HTERT RPE-1 (cell line): ENCODE results near the gene GUCY1A1.

ENCODE experiments used
- in situ Hi-C: fragments of 300-500 bp; cut with MboI; formaldehyde crosslinking; loops from 4 replicates; pipeline ENCODE4 v1.14.3; 2020; ENCODE audit warnings: low sequenced_read_pairs

Gene GUCY1A1

GRCh38 chr4:155690044-155690837, 23.6 kb downstream of the GUCY1A1 start:
- in situ Hi-C loops = no loop called here

- in situ Hi-C loops = no loop called here
These were observed 25.7 kb downstream of the GUCY1A1 start for GRCh38 chr4:155692361-155692760.

- in situ Hi-C loops = no loop called here
These were observed 26.5 kb downstream of the GUCY1A1 start for GRCh38 chr4:155693015-155693663.

- in situ Hi-C loops = no loop called here
These were observed 27.6 kb downstream of the GUCY1A1 start for GRCh38 chr4:155694100-155694785.

- in situ Hi-C loops = no loop called here
These were observed 29.6 kb downstream of the GUCY1A1 start for GRCh38 chr4:155696226-155696625.

DNA sequence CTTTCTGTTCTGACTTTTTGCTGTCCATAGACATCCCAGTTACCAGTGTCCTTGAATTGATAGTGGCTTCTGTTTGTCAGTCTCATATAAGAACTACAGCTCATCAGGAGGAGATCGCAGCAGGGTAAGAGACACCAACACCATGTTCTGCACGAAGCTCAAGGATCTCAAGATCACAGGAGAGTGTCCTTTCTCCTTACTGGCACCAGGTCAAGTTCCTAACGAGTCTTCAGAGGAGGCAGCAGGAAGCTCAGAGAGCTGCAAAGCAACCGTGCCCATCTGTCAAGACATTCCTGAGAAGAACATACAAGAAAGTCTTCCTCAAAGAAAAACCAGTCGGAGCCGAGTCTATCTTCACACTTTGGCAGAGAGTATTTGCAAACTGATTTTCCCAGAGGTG, 30.1 kb downstream of the GUCY1A1 start:
- in situ Hi-C loops = no loop called here

DNA sequence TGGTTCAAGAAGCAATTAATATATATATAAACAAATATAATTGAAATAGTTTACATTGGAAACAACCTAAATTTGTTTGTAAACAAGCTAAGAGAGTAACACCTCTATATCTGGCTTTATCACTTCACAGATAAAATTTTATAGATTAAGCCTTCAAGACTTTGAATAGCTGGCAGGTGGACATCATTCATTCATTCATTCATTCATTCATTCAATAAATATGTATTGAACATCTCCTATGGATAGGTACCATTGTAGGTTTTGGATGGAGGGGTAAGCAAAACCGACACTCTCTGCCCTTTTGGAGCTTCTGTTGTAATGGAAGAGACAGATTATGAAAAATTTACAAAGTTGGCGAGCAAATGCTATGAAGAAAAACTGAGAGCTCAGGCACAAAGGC, 35.2 kb downstream of the GUCY1A1 start:
- in situ Hi-C loops = no loop called here

DNA sequence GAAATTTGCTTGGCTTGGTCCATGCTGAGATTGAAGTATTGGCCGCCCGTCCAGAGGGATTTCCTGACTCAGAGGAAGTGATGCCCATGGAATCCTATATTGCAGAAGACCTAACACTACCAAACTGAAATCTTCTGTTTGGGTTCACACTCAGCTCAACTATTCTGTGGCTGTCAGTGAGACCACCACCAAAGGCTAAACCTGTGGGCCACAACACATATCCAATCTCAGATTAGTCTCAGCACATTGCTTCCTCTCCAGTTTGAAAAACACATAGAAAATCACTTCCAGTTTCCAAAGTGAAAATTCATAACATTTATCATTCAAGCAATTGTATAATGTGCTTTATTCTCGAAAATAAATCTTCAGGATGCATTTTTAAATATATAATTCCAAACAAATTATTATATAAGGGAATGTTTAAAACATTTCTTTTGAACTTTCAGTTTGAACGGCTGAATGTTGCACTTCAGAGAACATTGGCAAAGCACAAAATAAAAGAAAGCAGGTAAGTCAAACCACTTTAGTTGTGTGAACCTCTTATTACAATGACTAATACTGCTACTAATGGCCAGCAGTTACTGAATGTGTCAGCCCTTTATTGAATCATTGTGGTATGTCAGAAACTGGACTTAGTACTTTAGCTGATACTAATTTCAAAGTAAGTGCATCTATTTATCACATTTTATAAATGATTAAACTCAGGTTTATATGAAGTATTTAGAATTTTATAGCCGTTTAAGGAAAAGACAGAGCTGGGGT, 37.0 kb downstream of the GUCY1A1 start:
- in situ Hi-C loops = no loop called here

- in situ Hi-C loops = no loop called here
These were observed 38.3 kb downstream of the GUCY1A1 start for GRCh38 chr4:155704841-155705404.

- in situ Hi-C loops = no loop called here
These were observed 39.0 kb downstream of the GUCY1A1 start for GRCh38 chr4:155705664-155706063.

- in situ Hi-C loops = no loop called here
These were observed 39.5 kb downstream of the GUCY1A1 start for GRCh38 chr4:155706147-155706546.

DNA sequence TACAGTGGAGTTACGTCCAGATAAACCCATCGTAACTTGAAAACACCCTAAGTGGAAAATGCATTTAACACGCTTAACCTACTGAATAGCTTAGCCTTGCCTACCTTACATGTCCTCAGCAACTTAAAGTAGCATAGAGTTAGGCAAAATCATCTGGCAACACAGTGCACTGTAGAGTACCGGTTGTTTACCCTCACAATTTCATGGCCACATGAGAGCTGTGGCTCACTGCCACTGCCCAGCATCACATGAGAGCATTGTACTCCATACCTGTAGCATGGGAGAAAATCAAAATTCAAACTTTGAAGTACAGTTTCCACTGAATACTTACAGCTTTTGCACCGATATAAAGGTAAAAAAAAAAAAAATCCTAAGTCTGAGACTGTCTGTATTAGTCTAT, 40.6 kb downstream of the GUCY1A1 start:
- in situ Hi-C loops = no loop called here

- in situ Hi-C loops = no loop called here
These were observed 42.1 kb downstream of the GUCY1A1 start for GRCh38 chr4:155708782-155709181.

GRCh38 chr4:155709918-155710317, 43.3 kb downstream of the GUCY1A1 start:
- in situ Hi-C loops = no loop called here

DNA sequence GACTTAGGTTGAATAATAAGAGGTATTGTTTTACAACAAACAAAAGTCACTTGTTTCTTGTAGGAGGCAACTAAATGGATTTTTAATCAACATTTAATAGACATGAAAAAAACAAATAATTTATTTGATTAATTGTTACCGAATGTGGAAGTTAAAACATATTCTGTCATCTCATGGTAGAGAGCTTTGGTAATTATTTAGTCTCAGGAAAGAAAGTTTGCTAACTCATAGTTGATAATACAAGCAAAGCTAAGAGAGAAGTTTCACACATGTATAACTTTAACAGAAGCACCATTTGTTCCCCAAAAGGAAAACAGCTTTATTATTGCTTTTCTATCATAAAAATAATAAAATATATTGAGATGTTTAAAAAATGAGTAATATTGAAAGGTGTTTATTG, 44.9 kb downstream of the GUCY1A1 start:
- in situ Hi-C loops = no loop called here

DNA sequence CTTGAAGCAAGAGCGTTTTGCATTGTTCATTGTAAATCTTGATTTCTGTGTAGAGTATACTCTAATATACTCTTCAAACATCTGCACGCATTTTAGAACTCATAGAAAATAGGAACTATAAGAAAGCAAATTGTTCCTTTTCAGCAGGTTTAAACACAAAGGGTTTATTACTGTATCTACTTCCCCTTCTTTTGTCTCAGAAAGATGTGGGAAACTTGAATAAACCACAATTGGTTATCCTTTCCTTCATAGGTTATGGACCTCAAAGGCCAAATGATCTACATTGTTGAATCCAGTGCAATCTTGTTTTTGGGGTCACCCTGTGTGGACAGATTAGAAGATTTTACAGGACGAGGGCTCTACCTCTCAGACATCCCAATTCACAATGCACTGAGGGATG, 46.2 kb downstream of the GUCY1A1 start:
- in situ Hi-C loops = no loop called here

DNA sequence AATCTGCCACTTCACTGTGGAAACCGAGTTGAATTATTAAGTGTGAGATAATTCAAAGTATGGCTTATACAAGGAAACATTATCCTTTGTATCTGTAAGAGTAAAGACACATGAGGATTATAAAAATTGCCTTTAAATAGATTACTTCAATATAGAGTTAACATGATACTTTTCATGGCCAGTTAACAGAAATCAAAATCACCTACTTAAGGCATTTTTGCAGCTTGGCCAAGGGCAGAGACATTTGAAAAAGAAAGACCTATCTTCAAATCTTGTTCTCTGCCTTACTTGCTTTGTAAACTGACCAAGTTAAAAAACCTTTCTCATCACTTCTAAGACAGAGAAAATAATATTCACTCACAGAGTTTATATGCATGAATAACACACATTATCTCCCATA, 47.3 kb downstream of the GUCY1A1 start:
- in situ Hi-C loops = no loop called here

GRCh38 chr4:155722336-155722735, 55.7 kb downstream of the GUCY1A1 start:
- in situ Hi-C loops = no loop called here

- in situ Hi-C loops = no loop called here
These were observed 56.3 kb downstream of the GUCY1A1 start for GRCh38 chr4:155722816-155723499.

DNA sequence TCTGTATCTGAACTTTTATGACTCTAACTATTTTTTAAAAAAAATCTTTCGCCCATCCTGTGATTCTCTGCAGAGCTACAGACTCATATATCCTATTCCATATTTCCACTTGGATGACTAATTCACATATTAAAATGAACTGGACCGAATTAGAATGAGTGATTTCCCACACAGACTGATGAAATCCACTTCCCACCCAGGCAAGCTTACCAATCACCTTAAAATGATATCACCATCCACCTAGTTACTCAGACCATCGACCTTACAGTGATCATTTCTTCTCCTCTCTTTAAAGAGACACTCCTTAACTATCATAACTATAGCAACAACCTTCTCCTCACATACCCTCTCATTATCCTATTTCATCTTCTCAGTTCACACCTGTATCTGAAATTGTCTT, 58.1 kb downstream of the GUCY1A1 start:
- in situ Hi-C loops = no loop called here
